GM18870 (cell line): ENCODE results near the gene DES.

ENCODE experiments used
- ATAC-seq: cut with Tn5 transposase; IDR thresholded peaks from one replicate; pipeline ENCODE4 v1.9.1; 2021; ENCODE audit warnings: moderate library complexity; ENCODE audit not compliant: unreplicated experiment

The DES gene

GRCh38 chr2:219452361-219453317, 34.5 kb downstream of the DES start:
- ATAC-seq = no peak

- ATAC-seq = no peak
Observed at GRCh38 chr2:219453671-219454590, 35.8 kb downstream of the DES start.

DNA sequence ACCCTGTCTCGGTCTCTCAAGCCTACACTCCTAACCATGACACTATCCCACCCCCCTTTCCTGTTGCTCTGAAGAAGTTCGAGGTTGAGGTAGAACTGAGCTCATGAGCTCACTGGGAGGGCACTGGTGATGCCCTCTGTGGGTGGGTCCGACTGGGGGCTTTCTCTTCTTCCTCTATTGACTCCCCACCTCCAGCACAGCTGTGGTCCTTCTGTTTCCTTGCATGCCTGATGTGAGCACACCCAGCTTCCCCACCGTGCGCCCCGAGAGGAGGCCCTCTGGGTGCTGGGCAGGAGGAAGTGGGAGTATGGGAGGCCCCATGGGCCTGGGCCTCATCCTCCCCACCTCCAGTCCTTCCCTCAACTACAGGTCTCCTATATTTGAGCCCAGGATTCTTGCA, 37.4 kb downstream of the DES start:
- ATAC-seq = no peak

DNA sequence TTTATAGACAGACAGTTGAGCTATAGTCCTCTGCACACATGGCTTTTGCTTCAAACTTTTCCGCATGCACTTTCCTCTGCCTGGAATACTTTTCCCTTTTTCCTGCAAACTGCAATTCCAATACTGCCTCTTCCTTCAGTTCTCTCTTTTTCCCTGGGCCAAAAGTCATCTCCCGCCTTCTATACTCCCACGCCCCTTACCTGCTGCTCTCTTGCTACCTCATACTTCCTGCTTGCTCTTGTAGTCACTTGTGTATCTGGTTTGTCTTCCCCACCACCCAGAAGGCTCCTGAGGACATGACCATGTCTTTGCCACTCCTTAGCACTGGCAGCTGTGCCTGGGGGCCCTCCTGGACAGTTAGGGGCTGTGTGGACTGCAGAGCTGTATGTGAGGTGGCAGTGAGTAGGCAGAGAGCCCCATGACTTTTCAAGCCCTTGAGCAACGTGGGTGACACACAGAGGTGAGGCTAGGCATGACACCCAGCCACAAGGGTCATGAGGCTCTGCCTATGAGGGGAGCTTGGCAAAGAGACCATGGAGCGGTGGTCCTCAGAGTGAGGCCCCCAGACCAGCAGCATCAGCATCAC, 39.7 kb downstream of the DES start:
- ATAC-seq = no peak

DNA sequence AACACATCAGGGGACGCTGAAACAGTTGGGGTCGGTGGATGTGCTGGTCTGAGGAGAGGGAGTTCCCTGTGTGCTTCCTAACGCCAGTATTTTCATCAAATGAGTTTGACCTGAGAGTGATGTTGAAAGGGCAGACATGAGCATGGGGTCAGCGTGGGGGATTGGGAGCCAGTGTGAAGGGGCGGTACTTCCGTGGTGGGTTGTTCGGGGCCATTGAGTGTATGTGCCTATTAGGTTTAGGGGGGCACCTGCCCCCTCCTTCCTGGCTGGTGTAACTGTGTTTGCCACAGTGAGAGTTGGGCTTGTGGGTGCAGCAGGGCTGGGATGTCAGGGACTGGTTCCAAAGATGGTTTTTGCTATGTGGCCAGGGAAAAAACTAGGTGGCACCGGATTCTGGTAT, 40.8 kb downstream of the DES start:
- no peak for ATAC-seq

GRCh38 chr2:219459460-219460311, 41.5 kb downstream of the DES start:
- no peak for ATAC-seq

DNA sequence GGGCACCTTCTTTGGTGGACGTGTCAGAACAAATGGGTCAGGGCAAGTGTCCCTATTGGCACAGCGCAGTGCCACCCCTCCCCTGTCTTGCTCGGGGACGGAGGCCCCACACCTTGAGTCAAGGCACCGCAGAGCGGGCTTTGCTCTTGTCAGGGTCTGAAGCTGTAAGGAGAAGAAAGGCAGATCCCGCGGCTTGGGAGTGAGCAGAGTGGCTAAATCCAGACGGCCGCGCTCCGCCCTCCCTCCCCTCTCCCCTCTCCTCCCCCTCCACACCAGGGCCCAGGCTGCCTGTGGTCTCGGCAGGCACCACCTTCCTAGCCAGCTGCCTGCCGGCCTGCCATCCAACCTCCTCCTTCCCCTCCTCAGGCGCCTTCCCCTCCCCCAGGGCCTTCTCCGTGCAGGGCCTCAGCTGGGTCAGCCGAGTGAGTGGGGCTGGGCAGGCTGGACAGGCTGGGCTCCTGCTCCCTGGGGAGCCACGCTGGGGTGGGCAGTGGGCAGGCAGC, 42.3 kb downstream of the DES start:
- ATAC-seq = no peak

GRCh38 chr2:219461047-219461514, 42.9 kb downstream of the DES start:
- ATAC-seq = no peak

- no peak for ATAC-seq
Observed at GRCh38 chr2:219461669-219462068, 43.5 kb downstream of the DES start.

DNA sequence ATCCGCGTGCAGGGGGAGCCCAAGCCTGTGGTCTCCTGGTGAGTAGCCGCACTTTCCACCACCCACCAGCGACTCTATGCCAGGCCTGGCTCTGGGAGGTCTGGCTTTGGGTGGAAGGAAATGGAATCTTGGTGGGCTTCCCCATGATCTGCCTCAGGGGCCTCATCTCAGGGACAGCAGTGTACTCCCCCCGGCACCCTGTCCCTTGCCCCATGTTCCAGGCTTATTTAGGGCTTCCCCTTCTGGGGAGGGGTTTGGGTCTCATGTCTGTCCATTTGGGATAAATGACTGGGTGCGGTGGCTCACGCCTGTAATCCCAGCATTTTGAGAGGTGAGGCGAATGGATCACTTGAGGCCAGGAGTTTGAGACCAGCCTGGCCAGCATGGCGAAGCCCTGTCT, 44.2 kb downstream of the DES start:
- ATAC-seq = no peak

- ATAC-seq = no peak
Observed at GRCh38 chr2:219464286-219465032, 46.3 kb downstream of the DES start.

DNA sequence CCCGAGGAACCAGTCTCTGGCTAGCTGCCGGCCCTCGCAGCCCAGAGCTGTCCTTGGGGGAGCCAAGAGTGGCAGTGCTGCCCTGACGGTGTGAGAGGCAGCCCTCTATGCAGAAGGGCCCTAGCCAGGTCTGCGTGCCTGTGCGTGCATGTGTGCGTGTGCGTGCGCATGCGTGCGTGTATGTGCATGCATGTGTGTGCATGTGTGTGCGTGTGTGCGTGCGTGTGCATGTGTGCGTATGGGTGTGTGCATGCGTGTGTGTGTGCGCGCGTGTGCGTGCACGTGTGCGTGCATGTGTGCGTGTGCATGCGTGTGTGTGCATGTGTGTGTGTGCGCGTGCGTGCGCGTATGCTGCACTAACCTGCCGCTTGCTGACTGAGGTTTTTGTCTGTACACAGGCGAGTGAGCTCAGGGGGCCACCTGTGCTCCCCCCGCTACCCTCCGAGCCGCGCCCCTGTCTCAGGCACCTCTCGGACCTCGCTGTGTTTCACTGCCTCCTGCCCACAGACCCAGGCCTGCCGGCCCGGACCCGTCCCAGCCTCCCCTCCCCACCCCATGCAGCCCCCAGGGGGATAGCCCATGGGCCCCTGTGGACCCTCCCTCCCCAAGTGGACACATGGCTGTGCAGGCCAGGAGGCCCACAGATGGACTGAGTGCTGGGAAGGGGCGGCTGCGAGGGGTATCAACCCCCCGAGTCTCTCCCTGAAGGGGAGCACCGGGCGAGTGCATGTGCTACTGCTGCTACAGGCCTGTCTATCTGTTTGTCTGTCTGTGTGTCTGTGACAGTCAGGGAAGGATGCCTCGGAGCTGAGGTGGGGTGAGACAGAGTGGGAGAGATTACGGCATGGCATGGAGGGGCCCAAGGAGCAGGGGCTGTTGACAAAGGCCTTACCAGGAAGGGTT, 47.7 kb downstream of the DES start:
- ATAC-seq = no peak

- no peak for ATAC-seq
Observed at GRCh38 chr2:219466816-219467735, 48.9 kb downstream of the DES start.

DNA sequence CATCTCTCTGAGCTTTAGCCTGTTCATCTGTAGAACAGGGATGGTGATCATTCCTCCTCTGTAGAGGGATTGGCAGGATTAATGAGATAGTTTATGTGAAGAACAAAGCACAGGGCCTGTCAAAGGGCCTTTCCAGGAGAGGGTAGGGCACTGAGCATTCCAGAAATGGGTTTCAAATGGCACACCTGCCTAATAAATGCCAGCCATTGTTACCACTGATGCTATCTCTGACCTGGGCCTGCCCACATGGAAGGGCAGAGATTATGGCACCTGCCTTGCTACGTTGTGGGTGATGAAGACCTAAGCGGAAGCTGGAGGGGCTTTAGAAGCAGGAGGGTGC, 49.5 kb downstream of the DES start:
- no peak for ATAC-seq

- ATAC-seq = no peak
Observed at GRCh38 chr2:219468410-219469185, 50.4 kb downstream of the DES start.

GRCh38 chr2:219469186-219469724, 51.1 kb downstream of the DES start:
- ATAC-seq = no peak
